Fibroblast of upper back skin (primary cell): ENCODE data around the gene ADAMTS18.
A peak's percentile ranks its signal among the peaks of the same experiment; 100 is the strongest.
"Not testable (repeated sequence)": the region's sequence is repeated elsewhere in the genome, so short reads cannot be mapped to it uniquely, and the experiment has no call there.

Experiments used
- DNase-seq: peaks from one replicate; pipeline ENCODE4 v3.0.0-alpha.2; 2013

The ADAMTS18 gene

GRCh38 chr16:77277571-77277970 is 157.3 kb downstream of the ADAMTS18 start:
- no peak for DNase-seq

- DNase-seq = no peak
Measured at GRCh38 chr16:77277141-77277540, 157.7 kb downstream of the ADAMTS18 start.

- no peak for DNase-seq
Measured at GRCh38 chr16:77276661-77277060, 158.2 kb downstream of the ADAMTS18 start.

GRCh38 chr16:77275303-77275702 is 159.5 kb downstream of the ADAMTS18 start:
- DNase-seq = not testable (repeated sequence)

- peak; percentile 72 for DNase-seq
Measured at GRCh38 chr16:77273815-77274214, 161.0 kb downstream of the ADAMTS18 start.

GRCh38 chr16:77271532-77272426 is 163.1 kb downstream of the ADAMTS18 start:
- no peak for DNase-seq

GRCh38 chr16:77266185-77266584 is 168.6 kb downstream of the ADAMTS18 start:
- DNase-seq = not testable (repeated sequence)

- no peak for DNase-seq
Measured at GRCh38 chr16:77262971-77263370, 171.9 kb downstream of the ADAMTS18 start.

GRCh38 chr16:77250400-77250799 is 184.4 kb downstream of the ADAMTS18 start:
- peak; percentile 53 for DNase-seq

GRCh38 chr16:77246150-77246549 is 188.7 kb downstream of the ADAMTS18 start:
- DNase-seq = no peak

- not testable (repeated sequence) for DNase-seq
Measured at GRCh38 chr16:77242471-77242870, 192.4 kb downstream of the ADAMTS18 start.

- no peak for DNase-seq
Measured at GRCh38 chr16:77238593-77238992, 196.2 kb downstream of the ADAMTS18 start.

GRCh38 chr16:77236063-77236511 is 198.7 kb downstream of the ADAMTS18 start:
- peak; percentile 75 for DNase-seq

- no peak for DNase-seq
Measured at GRCh38 chr16:77234611-77235010, 200.2 kb downstream of the ADAMTS18 start.

GRCh38 chr16:77233799-77234519 is 200.9 kb downstream of the ADAMTS18 start:
- DNase-seq = no peak
